Measurements from ENCODE around the gene ZCCHC14.

Gene ZCCHC14

GRCh38 chr16:87418216-87418615, 74.6 kb downstream of the ZCCHC14 start:
- no peak for DNase-seq (ENCODE audit: low spot score)
- in situ Hi-C loops (cut with MboI; ENCODE audit: low sequenced_read_pairs, unreplicated experiment): no loop called here
- no peak for TF ChIP-seq CTCF (IDR thresholded peaks at IDR 0.05; ENCODE audit: borderline replicate concordance, control extremely low read depth, extremely low read depth, insufficient read depth, missing control alignments)

GRCh38 chr16:87417528-87417910, 75.3 kb downstream of the ZCCHC14 start:
- in situ Hi-C loops (cut with MboI; ENCODE audit: low sequenced_read_pairs, unreplicated experiment): no loop called here
- DNase-seq (ENCODE audit: low spot score): no peak
- TF ChIP-seq CTCF (IDR thresholded peaks at IDR 0.05; ENCODE audit: borderline replicate concordance, control extremely low read depth, extremely low read depth, insufficient read depth, missing control alignments): no peak

- DNase-seq (ENCODE audit: low spot score): no peak
- in situ Hi-C loops (cut with MboI; ENCODE audit: low sequenced_read_pairs, unreplicated experiment): no loop called here
- no peak for TF ChIP-seq CTCF (IDR thresholded peaks at IDR 0.05; ENCODE audit: borderline replicate concordance, control extremely low read depth, extremely low read depth, insufficient read depth, missing control alignments)
These were observed 75.8 kb downstream of the ZCCHC14 start for GRCh38 chr16:87416826-87417527.

- in situ Hi-C loops (cut with MboI; ENCODE audit: low sequenced_read_pairs, unreplicated experiment): no loop called here
- no peak for TF ChIP-seq CTCF (IDR thresholded peaks at IDR 0.05; ENCODE audit: borderline replicate concordance, control extremely low read depth, extremely low read depth, insufficient read depth, missing control alignments)
- no peak for DNase-seq (ENCODE audit: low spot score)
These were observed 77.4 kb downstream of the ZCCHC14 start for GRCh38 chr16:87415441-87415840.

- DNase-seq (ENCODE audit: low spot score): no peak
- in situ Hi-C loops (cut with MboI; ENCODE audit: low sequenced_read_pairs, unreplicated experiment): no loop called here
- TF ChIP-seq CTCF (IDR thresholded peaks at IDR 0.05; ENCODE audit: borderline replicate concordance, control extremely low read depth, extremely low read depth, insufficient read depth, missing control alignments): no peak
These were observed 78.6 kb downstream of the ZCCHC14 start for GRCh38 chr16:87414251-87414680.

- DNase-seq (ENCODE audit: low spot score): no peak
- in situ Hi-C loops (cut with MboI; ENCODE audit: low sequenced_read_pairs, unreplicated experiment): no loop called here
- TF ChIP-seq CTCF (IDR thresholded peaks at IDR 0.05; ENCODE audit: borderline replicate concordance, control extremely low read depth, extremely low read depth, insufficient read depth, missing control alignments): no peak
These were observed 79.8 kb downstream of the ZCCHC14 start for GRCh38 chr16:87412996-87413421.

Data from GM13976 (cell line).